Right renal cortex interstitium (tissue), 3 donors: Measurements from ENCODE around the gene RBM5. TPM values are rescaled to one million over a fixed set of nuclear protein-coding genes. Genes with fewer than 3 reads are reported as not detected.
A peak's percentile ranks its signal among the peaks of the same experiment; 100 is the strongest.

ENCODE experiments used
- DNase-seq, 3 donors: peaks; one replicate each; pipeline ENCODE4 v3.0.0-alpha.2; 2013; ENCODE audit warnings: low read depth in 3 of 3, low spot score in 2 of 3
- polyA plus RNA-seq, 3 donors: library from polyadenylated mRNA; unstranded; fragments of 120-200 nt; gene quantifications; one replicate each; pipeline ENCODE4 v1.2.1, GENCODE V29; 2013; ENCODE audit not compliant: insufficient read length in 3 of 3

Gene RBM5
- polyA plus RNA-seq, 3 donors: 234 to 272 (median 251) TPM

DNA sequence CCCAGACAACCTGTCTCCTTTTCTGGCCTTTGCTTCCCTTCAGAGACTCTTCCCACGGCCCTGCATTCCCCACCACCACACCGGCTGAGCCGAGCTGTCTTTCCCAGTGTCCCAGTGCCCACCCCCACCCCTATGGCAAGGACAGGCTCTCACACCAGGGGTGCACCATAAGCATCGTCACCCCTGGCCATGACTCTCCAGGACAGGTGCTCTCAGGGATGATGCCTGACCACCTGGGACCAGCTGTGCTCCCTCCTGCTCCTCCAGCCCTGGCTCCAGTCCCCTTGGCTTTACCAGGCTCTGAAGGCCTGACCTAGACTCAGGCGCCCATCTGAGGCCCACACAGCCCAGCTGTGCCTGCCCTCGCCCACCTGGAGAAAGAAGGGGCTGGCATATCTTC is 48.8 kb downstream of the RBM5 start:
- DNase-seq: no peak

DNA sequence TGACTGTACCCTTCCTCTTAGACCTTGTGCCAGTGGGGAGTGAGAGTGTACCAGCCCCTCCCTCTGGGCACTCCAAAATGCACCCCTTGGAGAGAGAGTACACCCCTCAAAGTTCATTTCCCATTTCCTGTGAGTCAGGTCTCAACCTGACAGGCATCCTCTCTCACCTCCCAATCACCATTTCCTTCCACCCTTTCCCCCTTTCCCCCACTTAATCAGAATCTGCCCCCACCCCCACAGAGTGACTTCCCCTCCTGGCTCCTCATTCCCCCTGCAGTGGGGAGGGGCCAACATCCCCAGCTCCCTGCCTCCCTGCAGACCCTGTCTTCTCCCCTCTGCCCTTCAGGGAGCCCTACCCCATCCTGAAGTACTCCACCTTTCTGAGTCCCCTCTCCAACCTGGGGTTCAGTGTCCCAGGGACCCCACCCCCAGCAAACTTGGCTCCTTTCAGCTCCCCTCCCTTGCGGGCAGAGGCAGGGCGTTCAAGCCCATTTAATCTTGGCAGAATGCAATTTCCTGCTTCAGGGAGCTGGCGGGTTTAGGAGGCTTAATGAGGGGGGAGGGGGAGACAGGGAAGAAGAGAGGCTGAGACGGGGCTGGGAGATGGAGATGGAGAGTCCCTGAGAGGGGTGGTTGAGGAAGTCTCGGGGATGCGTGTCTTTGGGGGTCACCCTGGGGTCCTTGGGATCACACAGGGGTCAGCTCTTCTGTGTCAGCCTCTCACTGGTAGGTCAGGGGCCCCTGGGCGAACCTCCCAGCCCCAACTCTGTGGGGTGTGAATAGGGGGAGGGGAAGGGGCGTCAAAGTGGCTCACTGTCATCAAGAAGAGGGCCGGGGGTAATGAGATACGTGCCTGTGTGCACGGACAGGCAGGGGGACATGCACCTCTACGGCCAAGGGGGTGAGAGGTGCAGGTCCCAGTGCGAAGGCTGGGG is 49.8 kb downstream of the RBM5 start:
- peak in 1 of 3 donors; percentile 66 for DNase-seq

DNA sequence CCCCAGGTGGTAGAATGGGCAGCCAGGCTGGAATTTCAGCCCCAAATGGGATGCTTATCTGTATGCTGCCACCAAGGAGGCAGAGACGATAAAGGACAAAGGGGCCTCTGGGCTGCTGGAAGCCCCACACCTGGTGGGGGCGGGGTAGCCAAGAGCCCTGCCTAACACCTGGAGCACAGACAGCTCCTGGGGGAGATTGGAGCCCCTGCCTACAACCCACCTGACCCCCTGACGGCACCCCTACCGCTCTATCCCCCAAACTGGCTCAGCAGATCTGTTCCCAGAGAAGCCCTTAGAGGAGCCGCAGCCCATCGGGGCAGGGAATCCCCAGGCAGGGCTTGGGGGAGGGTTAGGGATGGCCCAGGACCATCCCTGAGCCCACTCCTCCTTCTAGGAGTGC is 50.6 kb downstream of the RBM5 start:
- DNase-seq: no peak

DNA sequence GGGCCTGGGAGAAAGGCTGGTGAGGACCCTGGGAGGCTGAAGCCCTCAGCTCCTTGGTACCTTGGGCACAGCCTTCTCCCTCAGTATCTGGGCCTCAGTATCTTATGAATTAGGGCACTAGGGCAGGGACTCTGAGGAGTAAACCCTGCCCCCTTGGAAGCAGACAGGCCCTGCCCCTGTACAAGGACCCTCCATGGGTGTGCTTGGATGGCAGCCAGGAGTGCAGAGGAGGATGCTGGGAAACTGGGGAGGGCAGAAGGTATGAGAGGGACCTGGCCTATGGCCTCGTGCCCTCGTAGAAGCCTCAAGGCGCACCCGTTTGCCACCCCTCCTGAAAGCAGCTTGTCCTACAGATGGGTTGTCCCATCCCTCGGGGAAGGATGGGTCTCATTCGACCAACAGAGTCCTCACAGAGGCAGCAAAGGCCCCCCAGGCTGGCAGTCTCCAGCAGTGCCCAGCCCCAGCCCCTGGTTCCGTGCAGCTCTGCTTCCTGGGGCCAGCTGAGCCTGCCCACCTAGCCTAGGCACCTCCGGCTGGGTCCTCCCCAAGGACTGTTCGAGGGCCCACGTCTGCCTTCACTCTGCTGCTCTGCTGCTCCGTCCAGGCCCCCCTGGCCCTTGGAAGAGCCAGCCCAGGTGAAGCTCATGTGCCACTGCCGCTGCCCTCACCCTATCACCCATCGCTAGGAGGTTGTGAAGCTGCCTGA is 51.2 kb downstream of the RBM5 start:
- DNase-seq: no peak

DNA sequence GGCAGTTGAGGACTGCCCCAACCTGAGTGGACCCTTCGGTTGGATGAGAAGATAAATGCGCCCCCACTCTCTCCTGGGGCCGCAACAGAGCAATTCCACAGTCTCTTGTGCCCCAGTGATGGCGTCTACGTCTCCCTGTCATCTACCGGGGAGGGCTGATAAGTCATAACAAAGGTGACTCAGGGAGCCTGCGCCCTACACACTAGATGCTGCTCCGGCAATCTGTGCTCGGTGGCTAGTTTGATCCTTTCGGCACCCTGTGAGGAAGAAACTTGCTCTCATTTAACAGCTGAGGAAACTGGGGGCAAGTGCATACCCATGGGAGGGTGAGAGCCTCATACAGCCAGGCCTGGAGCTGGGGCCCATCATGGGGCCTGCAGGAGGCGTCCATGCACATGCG is 52.3 kb downstream of the RBM5 start:
- no peak for DNase-seq

DNA sequence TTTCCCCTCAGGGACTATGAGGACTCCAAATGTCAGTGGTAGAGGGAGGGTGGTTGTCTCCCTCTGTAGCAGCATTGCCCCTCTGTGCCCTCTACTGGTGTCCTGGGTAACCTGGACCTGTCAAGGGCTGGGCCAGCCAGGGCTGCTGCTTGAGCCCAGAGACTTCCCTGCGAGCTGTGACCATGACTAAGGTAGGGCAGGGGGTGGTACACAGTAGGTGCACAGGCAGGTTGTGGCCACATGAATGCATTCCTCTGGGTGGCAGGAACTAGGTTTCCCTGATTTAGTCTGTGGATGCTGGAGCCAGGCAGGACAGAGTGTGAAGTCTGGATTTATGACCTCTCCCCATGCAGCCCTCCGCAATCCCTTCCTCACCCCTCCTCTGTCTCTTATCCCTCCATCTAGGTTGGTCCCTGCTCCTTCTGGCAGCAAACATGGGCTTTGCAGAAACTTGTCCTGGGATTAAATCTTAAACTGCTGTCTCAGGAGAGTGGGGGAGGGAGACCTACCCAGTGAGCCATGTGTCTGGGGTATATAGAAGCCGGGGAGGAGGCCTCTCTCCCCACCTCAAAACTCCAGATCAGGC is 57.7 kb downstream of the RBM5 start:
- no peak for DNase-seq

DNA sequence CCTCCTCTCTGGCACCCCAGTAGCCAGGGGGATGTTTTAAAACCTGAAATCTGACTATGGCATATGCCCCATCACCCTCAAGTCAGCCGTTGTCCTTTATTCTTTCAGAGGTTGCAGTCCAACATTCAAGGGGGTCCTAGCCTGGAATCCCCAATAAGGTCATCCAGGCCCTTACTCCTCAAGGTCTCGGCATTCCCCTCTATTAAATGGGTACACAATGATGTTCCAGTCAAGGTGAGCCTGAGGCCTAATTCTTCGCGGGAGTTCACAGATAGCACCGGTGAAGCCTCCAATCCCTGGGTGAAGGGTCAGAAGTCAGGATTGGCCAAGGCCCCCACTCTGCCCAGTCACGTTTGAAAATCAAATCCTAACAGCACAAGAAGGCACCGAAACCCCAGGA is 58.3 kb downstream of the RBM5 start:
- no peak for DNase-seq

DNA sequence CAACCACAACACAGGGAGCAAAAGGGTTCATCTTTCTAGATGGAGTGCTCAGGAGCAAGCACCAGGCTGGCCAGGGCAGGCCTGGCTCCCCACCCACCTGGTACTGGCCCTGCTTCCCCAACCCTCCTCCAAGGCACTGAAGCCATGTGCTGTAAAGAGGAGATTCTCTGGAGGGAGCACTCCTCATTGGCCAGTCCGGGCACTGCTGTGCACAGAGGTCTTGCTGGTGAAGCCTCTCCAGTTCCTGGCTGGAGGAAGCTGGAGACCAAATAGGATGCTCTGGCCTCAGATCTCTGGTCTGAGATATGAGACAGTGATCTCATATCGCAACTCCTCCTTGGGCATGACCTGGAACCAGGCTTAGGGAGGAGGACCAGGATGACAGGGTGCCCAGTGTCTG is 58.7 kb downstream of the RBM5 start:
- no peak for DNase-seq

DNA sequence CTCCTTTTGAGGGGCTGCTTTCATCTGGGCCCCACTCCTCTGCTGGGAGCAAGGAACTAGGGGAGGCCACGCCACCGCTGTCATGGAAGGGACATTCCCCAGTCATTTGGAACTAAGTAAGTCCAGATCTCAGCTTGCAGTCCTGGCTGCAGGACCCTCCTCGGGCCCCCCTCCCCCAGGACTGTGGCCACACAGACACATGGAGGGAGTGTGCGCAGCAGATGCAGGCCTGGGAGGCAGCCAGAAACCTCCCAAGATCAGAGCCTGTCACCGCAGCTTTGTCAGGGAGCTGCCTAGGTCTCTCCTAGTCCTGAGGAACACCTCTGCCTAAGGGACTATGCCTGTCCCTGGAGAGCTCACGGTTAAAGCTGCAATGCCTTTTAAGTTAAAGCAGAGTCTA is 59.1 kb downstream of the RBM5 start:
- no peak for DNase-seq

DNA sequence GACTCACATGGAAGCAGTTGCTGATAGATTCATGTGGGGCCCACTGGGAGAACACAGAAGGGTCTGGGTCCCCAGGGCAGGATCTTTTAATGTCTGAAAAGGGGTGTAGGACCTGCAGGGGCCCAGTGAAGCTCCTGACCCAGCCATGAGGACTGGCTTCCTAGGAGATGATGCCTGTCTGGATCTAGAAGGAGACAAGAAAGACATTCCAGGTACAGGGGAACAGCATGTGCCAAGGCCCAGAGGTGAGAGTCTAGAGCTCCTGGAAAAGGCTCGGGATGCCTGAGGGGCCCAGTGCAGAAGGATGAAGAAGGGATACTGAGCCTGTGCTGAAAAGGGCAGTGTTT is 61.7 kb downstream of the RBM5 start:
- no peak for DNase-seq

DNA sequence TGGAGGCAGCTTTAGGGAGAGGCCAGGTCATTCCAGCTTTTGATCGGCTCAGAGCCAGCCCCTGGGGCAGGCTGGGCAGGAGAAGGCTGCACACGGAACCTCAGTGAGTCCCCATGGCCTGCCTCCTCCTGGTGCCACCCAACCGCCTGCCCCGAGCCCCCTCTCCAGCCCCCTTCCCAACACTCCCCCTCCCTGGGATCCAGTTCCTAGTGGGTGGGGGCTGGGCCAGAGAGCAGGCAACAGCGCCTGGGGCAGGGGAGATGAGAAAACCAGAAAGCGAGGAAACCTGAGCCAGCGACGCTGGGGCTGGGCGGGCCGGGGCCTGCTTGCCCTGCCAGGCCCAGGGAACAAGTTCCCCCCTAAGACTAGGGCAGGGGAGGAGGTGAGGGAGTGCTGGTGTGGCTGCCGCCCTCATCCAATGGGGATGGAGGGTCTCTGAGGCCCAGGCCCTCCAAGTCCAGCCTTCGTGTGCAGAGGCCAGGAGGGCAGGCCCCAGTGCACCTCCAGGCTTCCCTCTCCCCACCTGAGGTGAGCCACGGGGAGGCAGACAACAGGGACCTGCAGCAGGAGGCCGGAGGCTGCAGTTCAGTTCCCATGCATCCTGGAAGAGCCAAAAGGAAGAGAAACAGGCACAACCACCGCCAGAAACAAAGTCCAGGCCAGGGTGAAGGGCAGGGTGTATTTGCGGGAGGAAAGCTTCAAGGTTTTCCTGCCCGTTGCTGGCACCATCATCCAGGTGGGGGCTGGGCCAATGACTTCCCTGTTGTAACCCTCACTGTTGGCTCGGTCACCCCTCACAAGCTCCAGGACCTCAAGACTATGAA is 62.4 kb downstream of the RBM5 start:
- peak in 1 of 3 donors; percentile 84 for DNase-seq

DNA sequence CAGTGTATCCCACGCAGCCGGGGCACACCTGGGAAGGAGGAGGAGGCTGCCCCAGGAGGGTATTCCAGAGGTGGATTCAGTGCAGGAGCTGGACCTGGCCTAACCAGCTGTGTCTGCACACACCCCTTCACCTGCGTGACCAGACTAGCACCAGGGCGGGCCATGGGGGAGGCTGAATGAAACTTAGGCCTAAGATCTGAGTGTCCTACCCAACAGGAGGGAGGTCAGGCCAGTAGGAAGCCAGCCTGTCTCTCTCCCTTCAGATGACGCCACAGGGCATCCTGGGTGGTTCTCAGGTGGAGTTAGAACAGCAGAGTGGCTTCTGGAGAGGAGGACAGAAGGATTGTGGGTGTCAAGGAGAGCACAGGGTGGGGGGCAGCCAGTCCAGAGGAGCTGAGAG is 63.0 kb downstream of the RBM5 start:
- no peak for DNase-seq

DNA sequence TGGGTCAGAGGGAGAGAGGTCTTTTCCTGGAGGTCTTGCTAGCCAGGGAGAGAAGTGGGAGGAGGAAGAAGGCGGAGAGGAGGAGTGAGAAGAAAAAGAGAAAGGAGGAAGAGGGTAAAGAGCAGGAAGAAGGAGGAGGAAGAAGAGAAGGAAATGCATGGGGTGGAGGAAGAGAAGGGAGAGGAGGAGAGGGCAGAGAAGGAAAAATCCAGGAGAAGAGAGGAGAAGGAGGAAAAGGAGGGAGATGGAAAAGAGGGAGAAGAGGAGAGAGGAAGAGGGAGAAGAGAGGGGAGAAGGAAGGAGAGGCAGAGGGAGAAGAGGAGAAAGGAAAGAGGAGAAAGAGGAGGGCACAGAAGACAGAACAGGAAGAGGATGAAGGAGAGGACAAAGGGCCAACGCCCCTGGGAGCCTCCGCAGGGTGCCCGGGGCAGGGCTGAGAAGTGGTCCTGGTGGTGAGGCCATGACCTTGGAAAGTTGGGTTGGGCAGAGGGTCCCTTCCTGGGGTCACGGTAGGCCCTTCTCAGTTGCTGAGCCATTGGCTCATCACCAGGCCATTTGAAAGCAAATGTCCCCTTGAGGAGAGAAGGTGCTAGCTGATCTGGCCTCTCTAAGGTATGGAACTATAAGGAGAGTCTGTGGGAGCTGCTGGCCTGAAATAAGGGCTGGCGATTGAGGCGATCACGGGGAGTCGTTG is 65.2 kb downstream of the RBM5 start:
- no peak for DNase-seq

DNA sequence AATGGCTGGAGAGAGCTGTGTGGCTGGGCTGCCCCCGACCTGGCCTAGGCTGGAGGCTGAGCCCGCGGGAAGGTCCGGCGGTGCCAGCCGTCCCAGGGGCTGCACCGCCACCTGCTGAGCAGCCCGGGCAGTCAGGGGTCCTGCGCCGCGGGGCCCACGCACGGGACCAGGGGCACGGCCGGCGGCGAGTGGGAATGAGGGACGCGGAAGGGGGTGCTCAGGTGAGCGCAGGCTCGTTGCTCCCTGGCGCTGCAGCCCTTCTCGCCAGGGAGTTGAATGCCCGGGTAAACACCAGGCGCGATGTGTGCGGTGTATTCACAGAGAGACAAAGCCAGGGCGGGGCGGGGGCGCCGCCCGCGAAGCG is 65.7 kb downstream of the RBM5 start:
- no peak for DNase-seq

DNA sequence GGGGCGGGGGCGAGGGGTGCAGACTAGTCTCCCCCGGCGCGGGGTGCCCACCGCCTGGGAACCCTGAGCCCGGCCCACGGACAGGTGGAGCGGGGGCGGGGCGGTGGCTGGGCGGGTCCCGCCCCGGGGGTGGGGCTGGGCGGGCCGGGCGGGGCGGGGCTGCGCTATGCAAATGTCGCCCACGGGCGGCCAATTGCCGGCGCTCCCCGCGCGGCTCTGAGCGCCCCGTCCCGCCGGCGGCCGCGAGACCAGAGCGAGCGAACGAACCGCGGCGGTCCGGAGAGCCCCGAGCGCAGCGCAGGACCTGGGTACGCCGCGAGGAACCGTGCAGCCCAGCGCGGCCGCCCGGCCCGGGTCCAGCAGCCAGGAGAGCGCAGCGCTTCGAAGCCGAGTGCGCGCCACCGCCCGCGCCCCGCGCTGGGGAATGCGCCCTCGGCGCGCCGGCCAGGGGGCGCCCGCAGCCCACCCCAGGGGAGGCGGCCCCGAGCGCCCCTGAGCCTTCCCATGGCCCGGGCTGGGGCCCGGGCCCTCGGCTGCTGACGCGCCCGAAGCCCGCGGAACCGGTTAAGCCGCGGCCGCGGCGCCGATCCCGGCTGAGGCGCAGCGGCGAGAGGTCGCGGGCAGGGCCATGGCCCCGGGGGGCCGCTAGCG is 66.2 kb downstream of the RBM5 start, which contains the start of gene SEMA3F:
TSS of gene SEMA3F (plus strand) at position 485 of the 651 bp plus-strand sequence. CDS start 4,299 bp downstream, outside the sequence.
- DNase-seq: no peak

DNA sequence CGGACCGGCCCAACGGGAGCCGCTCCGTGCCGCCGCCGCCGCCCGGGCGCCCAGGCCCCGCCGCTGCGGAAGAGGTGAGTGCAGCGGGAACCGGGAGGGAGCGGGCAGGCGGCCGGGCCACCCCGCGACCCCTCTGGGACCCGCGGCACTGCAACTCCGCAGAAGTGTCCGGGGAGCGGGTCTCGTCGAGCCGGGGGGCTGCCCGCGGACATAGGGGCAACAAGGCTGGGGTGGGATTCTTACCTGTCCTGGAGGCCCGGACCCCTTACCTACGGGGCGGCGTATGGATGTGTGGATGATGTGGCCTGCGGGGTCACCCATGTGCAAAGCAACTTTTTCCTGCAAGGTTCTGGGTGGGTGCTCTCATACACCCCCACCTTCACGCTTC is 66.8 kb downstream of the RBM5 start:
- DNase-seq: no peak

DNA sequence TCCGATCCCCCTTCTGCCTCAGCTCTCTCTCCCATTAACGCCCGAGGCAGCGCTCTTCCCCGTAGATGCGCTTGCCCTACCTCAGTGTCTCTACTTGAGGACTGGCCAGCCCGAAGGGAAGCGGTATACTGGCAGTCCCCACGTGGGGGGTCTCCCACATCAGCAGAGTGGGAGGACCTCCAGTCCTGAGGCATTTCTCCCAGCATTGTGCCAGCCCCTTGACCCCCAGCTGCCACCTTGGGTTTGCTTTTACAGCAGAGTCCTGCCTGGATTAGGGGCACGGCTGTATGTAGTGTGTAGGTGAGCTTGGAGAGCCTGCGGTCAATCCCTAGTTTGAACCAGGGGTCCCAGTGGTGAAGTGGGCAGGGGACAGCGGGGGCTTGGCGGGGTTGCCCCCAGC is 67.2 kb downstream of the RBM5 start:
- DNase-seq: no peak

DNA sequence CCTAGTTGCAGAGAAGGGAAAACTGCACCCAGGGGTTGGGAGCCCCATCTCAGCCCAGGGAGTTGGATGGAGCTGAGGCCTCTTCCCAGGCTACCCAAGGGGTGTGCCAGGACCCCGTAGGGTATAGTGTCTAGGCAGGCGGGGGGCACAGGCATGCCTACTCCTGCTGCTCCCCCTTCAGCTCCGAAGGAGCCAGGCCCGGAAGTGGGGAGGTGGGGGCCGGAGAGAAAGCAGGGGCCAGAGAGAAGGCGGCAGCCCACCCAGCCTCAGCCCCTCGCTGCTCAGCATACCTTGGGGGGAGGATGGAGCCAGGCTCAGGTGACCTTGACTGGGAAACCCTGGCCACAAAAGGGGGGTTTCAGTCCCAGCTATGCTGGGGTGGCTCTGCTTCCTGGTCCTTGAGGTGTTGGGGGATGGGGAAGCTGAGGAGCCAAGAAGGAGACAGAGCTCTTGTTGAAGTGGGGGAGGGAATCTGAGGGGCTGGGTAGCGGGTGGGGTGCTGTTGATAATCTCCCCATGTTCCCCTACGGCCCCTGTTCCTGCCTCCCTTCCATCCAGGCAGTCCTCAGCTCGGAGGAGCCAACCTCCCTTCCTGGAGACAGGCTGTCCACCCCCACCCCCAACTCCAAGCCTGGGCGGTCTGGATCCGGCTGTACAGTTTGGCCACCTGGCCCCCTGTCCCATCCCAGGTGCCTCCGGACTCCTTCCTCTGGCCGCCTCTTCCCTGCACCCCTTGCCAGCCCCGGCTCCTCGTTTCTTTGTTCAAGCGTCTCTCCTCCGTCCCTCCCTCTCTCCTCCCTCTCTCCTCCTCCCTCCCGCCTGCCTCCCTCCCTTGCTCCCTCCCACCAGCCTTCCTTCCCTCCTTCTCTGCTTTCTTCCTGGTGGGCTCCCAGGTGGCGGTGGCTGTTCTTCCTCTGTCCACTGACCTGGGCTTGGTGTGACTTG is 68.1 kb downstream of the RBM5 start:
- no peak for DNase-seq
